Ecto neural progenitor cell (in vitro differentiated cells): ENCODE results near the gene APBA1.

Experiments
- DNase-seq: peaks from one replicate; pipeline ENCODE4 v3.0.0-alpha.2; 2018; ENCODE audit warnings: low spot score

The APBA1 gene

DNA sequence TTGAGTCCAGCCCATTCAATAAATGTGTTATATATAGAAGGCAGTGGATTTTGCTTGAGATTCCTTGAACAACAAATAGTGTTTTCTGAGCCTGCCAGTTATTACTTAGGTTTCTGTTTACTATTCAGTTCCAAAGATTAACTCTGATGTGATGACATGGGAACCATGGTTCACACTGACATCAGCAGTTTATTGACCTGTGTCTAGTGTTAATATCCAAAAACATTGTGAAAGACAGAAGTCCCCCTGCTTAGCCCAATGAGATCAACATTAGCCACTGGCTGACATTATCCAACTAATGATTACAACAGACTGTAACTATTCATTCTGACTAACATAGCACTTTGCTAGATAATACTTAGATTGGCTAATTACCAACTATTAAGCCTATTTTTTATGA, 14.9 kb downstream of the APBA1 start:
- no peak for DNase-seq

DNA sequence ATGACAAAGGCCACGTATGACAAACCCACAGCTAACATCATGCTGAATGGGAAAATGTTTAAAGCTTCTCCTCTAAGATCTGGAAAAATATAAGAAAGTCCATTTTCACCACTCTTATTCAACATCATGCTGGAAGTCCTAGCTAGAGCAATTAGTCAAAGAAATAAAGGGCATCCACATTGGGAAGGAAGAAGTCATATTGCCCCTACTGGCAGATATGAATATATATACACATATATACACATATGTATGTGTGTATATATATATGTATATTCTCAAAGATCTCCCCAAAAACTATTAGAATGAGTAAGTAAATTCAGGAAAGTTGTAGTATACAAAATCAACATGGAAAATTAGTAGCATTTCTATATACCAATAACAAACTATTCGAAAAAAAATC, 17.1 kb downstream of the APBA1 start:
- no peak for DNase-seq

DNA sequence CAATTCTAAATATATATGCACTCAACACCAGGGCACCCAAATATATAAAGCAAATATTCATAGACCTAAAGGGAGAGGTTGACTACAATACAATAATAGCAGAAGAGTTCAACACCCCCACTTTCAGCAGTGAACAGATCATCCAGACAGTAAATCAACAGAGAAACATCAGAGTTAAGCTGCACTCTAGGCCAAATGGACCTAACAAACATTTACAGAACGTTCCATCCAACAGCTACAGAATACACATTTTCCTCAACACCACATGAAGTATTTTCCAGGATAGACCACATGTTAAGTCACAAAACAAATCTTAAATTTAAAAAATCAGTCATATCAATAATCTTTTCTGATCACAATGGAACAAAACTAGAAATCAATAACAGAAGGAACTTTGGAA, 18.9 kb downstream of the APBA1 start:
- no peak for DNase-seq

DNA sequence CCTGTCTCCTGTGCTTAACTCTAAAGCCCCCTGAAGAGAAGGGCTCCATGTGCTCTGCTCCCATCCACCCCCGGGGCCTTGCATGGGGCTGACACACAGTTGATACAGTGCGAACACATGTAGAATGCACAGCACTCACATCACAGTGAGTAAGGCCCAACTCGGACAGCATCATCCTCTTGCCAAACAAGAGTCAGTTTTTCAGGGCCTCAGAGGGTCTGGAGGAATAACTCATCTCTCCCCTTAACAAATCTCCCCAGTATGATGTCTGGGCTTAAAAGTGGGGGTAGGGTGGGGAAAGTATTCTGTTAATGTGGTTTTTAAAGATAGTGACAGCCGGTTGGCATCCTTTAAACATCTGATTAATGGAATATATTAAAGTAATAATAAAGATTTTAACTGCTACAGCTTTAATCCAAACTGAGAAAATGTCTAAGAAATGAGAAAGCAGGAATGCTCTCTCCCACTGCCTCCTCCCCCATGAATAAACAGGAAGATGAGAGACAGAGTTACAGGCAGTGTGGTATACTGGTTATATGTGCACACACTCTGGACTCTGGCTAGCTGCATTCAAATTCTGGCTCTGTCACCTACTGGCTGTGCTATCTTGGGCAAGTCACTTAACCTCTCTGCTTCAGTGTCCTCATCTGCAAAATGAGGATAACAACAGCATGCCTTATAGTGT, 22.5 kb downstream of the APBA1 start:
- DNase-seq, result no peak

DNA sequence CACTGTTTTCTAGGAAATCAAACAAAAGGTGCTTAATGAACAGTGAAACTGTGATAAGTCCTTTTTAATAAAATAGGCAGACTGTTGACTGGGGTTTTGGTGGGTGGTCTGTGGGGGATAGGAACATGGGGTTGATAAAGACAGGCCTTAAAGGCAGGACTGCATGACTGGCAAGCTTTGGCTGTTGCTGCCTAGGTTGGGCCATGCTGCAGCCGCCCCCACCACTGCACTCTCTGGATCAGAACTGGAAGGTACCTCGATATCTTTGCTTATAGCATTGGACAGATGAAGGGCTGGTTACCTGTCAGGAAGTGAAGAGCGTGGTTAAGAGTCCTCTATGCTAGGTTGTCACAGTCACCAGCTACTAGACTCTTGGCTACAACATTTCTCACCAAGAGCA, 24.4 kb downstream of the APBA1 start:
- DNase-seq, result no peak

DNA sequence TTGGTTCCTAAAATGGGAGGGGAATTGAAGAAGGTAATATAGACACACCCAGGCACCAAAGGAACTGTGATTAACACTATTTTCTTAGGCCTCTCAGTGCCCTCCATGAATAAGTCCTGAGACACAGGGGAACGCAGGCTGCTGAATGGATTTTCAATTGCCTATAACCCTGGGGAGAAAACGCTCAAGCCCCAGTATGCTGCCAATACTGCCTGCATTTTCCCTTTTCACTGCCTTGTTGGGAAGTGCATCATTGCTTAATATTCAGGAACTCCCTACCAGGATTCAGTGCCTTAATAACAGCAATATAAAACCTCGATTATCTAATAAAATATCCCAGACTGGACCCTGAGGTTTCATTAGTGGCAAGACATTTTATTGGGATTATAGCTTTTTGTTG, 25.4 kb downstream of the APBA1 start:
- DNase-seq, result no peak

DNA sequence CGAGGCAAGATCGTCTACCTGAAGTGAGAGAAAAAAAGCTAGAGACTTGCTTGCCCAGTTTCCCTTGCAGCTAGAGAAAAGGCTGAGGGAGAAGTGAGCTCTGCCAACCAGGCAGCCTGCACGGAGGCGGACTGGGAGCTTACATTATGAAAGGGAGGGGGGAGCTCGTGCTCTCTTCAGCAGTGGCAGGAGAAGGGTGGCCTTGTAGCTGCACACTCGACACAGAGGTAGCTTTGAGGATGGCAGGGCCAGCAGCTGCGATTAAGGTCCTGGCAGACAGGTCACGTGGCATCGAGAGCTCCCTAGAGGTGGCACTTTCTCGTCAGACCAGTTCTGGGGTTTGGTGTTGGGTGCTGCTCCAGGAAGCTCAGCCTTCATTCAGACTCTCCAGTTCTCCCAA, 26.7 kb downstream of the APBA1 start:
- DNase-seq, result no peak

DNA sequence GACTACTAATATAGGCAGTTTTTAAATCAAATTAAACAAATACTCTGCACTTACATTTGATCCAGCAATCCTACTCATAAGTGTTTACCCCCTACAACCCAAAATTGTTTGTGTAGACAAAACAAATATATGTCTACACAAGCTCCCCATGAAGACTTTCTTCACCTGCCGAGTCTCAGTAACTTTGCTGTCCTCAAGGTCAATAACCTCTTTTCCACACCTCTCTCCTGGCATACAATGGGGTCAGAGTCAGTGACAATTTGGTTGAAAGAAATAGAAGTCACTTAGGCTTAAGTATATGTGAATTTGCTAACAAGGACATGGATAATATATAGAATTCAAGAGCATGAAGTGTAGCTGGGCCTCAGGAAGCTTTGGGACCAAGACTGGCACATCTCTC, 29.1 kb downstream of the APBA1 start:
- DNase-seq, result no peak

DNA sequence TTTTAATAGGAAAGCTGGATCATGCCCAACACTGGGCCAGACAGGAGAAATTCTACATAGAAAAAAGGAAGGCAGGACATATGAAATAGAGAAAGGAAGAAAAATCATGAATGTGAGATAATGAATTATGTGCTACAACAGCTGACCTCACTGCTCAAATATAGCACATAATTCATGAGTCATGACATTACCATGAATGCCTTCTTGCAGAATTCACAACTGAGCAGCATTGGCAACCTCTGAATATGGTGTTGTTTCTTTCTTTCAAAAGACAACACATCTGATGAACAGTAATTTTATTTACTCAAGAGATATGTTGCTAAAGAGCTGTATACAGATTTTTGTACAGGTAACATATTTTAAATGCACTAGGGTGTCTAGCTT, 34.4 kb downstream of the APBA1 start:
- DNase-seq, result no peak

DNA sequence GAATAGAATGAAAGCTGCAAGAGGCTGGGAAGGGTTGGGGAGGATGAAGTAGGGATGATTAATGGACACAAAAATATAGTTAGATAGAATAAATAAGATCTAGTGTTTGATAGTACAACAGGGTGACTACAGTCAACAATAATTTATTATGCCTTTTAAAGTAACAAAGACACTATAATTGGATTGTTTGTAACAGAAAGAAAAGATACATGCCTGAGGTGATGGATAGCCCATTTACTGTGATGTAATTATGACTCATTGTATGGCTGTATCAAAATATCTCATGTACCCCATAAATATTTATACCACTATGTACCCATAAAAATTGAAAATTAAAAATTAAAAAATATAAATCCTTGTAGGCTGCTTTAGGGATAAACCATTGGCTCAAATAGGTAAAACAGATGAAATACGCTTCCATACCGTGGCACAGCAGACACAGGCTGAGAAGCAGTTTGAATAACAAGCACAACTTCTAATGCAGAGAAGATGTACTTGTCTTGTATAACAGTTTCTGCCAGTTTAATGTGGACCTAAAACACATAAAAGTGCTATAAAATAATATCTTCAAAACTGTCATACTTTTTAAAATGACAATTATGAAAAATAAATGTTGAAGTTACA, 34.9 kb downstream of the APBA1 start:
- DNase-seq, result no peak

DNA sequence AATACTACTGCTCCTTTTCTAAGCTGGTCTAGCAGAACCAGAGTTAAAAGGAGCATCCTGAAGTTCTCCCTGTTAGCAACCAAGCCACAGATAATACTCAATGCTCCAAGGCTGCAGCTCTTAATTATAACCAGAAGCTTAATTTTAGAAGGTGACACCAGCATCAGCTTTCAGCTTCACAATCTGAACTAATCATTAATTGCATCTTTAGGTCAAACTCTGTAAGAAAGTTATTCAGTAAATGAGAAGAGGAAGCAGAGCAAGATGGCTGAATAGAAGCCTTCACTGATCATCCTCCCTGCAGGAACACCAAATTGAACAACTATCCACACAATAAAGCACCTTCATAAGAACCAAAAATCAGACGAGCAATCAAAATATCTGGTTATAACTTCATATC, 38.5 kb downstream of the APBA1 start:
- no peak for DNase-seq

DNA sequence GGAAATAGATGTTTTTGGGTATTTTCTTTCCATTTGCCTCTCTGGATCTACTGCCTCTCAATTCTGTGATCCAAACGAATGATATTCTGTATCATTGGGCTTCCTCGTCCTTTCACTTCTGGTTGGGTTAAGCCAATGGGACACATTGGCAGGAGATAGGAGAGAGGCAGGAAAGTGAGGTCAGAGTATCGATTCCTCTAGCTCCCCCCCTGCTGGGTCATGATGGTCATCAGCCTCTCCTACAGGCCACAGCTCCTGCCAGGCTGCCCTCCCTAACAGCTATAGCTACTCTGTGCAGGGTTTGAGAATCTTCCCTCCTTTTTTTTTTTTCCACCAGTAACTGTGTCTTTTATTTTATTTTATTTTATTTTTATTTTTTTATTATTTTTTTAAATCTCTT, 39.4 kb downstream of the APBA1 start:
- no peak for DNase-seq

DNA sequence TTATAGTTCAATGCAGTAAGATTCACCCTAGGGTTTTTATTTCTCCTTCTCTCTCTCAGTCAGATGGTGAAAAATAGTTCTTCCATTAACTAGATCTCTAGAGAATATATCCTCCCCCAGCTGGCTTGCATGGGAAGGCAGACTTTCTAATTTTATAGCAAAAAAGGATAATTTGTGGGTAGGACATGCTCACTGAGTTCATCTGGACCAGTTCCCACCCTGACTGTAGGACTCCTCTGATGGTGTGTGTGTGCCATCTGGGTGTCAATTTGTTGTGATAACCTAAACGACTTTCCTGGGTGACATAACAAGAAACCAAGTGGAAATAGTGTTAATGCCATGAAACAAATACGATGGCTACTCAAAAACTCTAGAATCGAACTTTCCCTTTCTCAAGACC, 44.9 kb downstream of the APBA1 start:
- no peak for DNase-seq

DNA sequence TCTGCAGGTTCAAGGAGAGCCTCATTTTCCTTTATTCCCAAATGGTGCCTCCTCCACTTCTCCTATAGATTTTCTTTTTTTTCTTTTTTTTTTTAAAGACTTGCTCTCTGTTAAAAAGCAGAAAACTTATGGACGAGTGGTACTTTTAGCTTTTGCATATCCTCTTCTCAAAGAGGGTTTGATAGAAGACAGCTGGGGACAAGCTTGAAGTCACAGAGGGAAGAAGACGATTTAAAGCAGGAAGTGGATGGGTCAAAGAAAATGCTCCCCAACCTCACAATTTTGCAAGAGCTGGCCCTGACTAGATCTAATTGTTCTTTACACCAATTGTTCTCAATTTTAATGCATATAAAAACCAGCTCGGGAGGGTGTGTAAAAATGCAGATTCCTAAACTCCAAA, 48.9 kb downstream of the APBA1 start:
- DNase-seq, result no peak

DNA sequence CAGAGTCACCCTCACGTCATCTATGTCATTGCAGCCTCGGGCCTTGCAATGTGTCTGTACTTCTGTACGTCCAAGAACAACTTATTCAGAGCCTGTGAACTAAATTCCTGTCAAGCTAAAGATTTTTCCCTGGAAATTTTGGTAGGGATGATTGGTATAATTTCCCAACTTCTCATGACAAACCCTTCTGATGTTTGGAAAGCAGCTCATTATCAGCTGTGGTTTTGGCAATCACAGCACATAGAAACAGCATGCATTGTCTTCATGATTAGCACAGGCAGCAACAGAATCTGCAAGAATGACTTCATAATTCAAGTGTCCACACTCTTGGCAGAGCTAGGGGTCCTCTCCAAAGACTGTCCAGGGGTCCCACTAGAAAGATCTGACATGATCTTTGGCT, 49.5 kb downstream of the APBA1 start:
- no peak for DNase-seq

DNA sequence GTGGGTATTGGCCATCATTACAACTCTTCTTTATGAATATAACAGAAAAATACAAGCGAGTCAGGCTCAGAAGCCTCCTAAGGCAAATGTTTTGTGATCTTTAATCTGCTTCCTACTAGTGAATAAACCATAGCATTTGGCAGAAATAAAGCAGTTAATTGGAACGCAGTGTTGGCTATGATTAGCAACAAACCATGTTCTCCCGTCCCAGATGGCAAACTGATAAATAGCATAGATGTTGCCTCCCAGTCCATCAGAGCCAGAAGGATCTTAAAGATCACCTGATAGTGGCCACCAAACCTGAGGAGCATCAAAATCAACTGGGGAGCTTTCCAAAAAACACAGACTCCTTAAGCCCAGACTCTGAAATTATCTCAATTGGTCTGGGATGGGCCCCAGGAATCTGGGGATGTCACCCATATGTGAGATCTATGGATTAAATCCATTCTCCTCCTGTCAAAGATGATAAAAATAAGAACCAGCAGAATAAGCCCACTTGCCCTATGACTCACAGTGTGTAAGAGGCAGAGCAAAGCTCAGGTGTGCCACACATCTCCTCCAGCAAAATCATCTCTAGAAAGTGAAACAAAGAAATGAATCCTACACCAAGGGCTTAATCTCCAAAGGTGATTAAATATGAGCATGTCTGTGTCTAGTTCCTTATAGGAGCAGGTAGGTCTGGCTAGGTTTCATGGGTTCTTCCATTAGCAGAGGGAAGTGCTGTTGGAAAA, 50.3 kb downstream of the APBA1 start:
- no peak for DNase-seq

DNA sequence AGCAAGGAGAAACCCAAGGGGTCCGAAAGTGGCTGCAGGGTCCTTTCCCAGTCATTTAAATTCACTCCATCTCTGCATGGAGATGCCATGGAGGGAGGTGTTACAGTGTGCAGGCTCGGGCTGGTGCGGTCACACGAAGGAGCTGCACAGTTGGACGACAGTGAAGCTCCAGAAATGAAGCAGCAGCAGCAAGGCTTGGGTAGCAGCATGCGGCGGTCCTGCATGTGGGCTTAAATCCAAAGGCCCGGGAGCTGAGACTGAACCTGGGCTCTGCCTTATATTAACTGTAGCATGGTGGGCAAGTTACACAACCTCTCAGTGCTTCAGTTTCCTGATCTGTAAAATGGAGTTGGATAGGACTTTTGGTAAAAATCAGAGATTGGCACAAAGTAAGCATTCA, 51.4 kb downstream of the APBA1 start:
- DNase-seq, result no peak

DNA sequence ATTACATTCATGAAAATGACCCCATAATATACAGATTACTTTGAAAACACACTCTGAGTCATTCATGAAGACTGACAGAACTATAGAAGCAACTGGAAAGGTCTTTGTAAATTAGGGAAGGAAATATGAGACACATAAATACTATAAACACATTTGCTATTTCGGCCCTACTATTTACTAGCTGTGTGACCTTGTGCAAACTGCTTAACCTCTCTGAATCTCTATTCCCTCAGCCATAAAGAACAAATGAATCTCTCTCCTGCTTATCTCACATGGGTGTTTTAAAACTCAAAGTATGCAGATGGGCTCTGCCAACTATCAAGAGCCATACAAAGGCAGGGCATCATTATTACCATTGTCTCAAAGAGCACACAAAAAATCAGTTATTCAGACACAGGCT, 52.9 kb downstream of the APBA1 start:
- no peak for DNase-seq

DNA sequence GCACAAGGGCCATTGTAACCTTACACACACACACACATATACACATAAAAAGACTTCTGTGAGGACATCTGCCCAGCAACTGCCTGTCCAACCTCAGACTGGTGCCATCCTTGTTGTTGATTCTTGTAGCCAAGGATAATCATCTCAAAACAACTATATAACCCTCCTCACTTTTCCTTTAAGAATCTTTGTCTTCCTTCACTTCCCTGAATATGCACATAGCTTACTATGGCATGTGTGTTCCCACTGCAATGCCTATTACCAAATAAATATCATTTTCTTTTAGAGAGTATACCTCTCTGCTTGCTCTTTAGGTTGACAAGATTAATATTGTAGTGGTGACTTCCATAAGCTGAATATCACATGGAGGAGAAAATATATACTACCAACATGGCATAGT, 55.2 kb downstream of the APBA1 start:
- DNase-seq, result no peak

DNA sequence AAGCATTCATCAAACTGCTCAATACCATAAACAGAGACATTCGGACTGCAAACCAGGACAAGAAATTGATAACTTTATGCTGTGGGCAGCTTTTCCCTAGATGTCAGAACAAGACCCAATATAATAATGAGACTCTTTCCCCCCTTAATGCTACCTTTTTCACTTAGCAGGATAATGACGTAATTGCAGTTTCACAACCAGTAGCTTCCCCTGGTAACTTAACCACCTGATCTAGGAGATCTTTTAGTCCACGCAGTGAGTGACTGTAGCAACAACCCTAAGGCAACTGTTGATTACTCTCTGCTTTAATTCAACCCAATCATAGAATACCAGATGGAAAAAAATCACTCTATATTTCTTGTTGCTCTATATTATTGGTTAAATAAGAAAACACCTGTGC, 56.3 kb downstream of the APBA1 start:
- DNase-seq, result no peak

DNA sequence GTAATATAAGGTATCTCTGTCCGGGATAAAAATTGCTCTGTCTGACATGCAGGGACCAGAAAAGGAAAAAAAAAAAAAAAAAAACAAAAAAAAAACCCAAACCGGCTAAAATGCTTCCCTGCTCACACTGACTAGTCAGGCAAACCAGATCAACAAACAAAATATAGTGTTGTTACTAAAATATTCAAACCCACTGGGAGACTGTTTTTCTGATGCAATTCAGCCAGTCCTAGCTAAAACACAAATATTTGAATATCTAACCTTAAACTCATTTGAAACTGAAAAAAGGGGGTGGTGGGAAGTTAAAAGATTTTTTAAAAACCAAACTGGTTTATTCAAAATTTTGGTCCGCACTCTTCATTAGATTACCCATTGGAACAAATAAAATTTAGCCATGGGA, 61.0 kb downstream of the APBA1 start:
- no peak for DNase-seq

DNA sequence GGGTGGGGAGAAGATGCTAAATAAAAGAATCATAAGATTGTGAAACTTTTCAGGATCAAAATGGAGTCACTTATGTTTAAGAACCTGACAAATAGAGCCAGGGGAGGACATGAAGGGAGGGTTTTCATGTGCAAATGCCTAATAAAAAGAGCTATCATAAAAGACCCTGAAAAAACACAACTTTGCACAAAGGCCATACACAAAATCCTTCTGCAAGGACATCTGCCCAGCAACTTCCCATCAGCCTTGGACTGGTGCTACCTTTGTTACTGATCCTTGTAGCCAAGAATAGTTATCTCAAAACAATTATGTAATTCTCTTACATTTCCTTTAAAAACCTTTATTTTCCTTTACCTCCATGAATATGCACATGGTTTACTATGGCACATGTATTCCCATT, 63.0 kb downstream of the APBA1 start:
- DNase-seq, result no peak

DNA sequence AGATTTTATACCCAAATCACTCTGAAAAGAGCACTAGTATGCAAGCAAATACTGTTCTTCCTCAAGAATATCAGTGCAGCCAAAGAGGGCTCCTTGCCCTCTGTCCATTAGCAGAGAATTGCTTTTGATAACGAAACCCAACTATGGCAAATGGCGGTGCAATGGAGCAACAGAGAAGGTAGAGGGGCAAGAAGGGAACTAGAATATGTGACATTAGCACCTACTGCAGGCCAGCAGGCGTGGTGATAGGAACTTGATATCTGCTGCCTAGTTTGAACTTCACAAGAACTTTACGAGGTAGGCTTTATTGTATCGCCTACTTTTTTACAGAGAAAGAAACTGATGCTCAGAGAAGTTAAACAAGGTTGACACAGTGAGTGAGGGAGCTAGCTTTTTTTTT, 66.1 kb downstream of the APBA1 start:
- no peak for DNase-seq

DNA sequence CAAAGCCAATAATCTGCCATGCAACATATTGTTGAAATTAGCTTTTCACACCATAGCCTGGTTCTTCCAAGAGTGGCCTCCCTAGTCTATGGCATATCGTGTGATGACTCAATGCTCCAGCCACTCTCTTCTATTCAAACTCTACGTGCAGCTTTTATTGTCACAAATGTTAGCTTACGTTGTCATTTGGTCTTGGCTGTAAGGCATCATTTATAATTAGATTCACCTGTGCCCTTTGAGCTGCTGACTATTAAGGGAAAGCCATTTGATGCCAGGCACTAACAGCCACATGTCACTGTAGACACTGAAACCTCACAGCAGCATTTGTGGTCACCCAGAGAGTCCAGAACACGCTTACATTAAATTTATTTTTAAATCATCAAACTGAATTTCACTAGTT, 66.8 kb downstream of the APBA1 start:
- no peak for DNase-seq
